ENCODE measurements around the gene BANK1. TPM values are rescaled to one million over a fixed set of nuclear protein-coding genes. Genes with fewer than 3 reads are reported as not detected.

Gene BANK1
- total and polyA plus RNA-seq, 2 experiments from 2014 or later = not detected

- 59 to 68% methylated on average over 3 of the region's 3 CpGs for WGBS, 2 experiments (ENCODE audit: low coverage in 1 of 2, low lambda C conversion rate in 2 of 2, missing lambda C conversion rate in 2 of 2)
Observed at GRCh38 chr4:101958547-101958946, 168.0 kb downstream of the BANK1 start.

GRCh38 chr4:101960431-101960830, 169.9 kb downstream of the BANK1 start:
- in situ Hi-C loops (cut with MboI) = no loop called here
- H3K9me2 ChIP-seq (ENCODE audit: insufficient read depth) = no peaks in the 10 kb centered on the region
- H3F3A ChIP-seq (ENCODE audit: insufficient read depth) = no peaks in the 10 kb centered on the region
- H4K20me1 ChIP-seq (ENCODE audit: insufficient read depth) = no peaks in the 10 kb centered on the region
- no peak overlapping the region for H3K4me3 ChIP-seq
- no peaks in the 10 kb centered on the region for H3K36me3 ChIP-seq (ENCODE audit: low read depth)
- 0 out of 2 replicates have a peak, but pooled peaks cover 3% of the 10 kb centered on the region for H3K4me1 ChIP-seq (ENCODE audit: insufficient read depth)
- H2AFZ ChIP-seq = no peak overlapping the region
- no peaks in the 10 kb centered on the region for H3K79me2 ChIP-seq (ENCODE audit: insufficient read depth)
- H3K4me2 ChIP-seq (ENCODE audit: unreplicated experiment) = no peak overlapping the region
- H3K27me3 ChIP-seq (replicated peaks; ENCODE audit: insufficient read depth) = no peaks in the 10 kb centered on the region
- TF ChIP-seq EZH2phosphoT487 (IDR thresholded peaks at IDR 0.05; ENCODE audit: insufficient read depth, low read depth) (no peak), EZH2 (IDR thresholded peaks at IDR 0.05; ENCODE audit: insufficient read depth, poor library complexity, severe bottlenecking) (no peak)
- no peaks in the 10 kb centered on the region for H3K9me3 ChIP-seq (ENCODE audit: low read depth)
- 89 to 92% methylated on average over 4 of the region's 4 CpGs for WGBS, 2 experiments (ENCODE audit: low coverage in 1 of 2, low lambda C conversion rate in 2 of 2, missing lambda C conversion rate in 2 of 2)
- H3K27ac ChIP-seq = no peak overlapping the region
- DNase-seq = no peak
- no peak overlapping the region for H3K9ac ChIP-seq

More at GRCh38 chr4:101958547-101958946, 168.0 kb downstream of the BANK1 start:
- Histone ChIP-seq H3K9ac (no peak overlapping the region), H3K27ac (no peak overlapping the region), H3K27me3 (replicated peaks; ENCODE audit: insufficient read depth) (no peaks in the 10 kb centered on the region), H4K20me1 (ENCODE audit: insufficient read depth) (no peaks in the 10 kb centered on the region), H3K4me3 (no peak overlapping the region), H3K4me1 (ENCODE audit: insufficient read depth) (peaks cover 18% of the 10 kb centered on the region), H3K36me3 (ENCODE audit: low read depth) (no peaks in the 10 kb centered on the region), H3K9me3 (ENCODE audit: low read depth) (no peaks in the 10 kb centered on the region), H3K79me2 (ENCODE audit: insufficient read depth) (no peaks in the 10 kb centered on the region), H2AFZ (no peak overlapping the region), H3F3A (ENCODE audit: insufficient read depth) (0 out of 2 replicates have a peak, but pooled peaks cover 8% of the 10 kb centered on the region), H3K4me2 (ENCODE audit: unreplicated experiment) (no peak overlapping the region), H3K9me2 (ENCODE audit: insufficient read depth) (no peaks in the 10 kb centered on the region)
- no peak for DNase-seq
- in situ Hi-C loops (cut with MboI) = no loop called here
- TF ChIP-seq EZH2 (IDR thresholded peaks at IDR 0.05; ENCODE audit: insufficient read depth, poor library complexity, severe bottlenecking) (no peak), EZH2phosphoT487 (IDR thresholded peaks at IDR 0.05; ENCODE audit: insufficient read depth, low read depth) (no peak)

GRCh38 chr4:101961144-101961543, 170.6 kb downstream of the BANK1 start:
- no peaks in the 10 kb centered on the region for H3K79me2 ChIP-seq (ENCODE audit: insufficient read depth)
- no peaks in the 10 kb centered on the region for H3K9me2 ChIP-seq (ENCODE audit: insufficient read depth)

GRCh38 chr4:101967697-101968346, 177.3 kb downstream of the BANK1 start:
- Histone ChIP-seq H3K9me3 (ENCODE audit: low read depth) (no peaks in the 10 kb centered on the region), H3K4me1 (ENCODE audit: insufficient read depth) (peaks cover 5% of the 10 kb centered on the region), H3K4me3 (no peak overlapping the region), H3K9me2 (ENCODE audit: insufficient read depth) (no peaks in the 10 kb centered on the region), H3F3A (ENCODE audit: insufficient read depth) (0 out of 2 replicates have a peak, but pooled peaks cover 6% of the 10 kb centered on the region), H3K9ac (no peak overlapping the region), H2AFZ (no peak overlapping the region), H3K27ac (no peak overlapping the region), H3K27me3 (replicated peaks; ENCODE audit: insufficient read depth) (no peaks in the 10 kb centered on the region), H4K20me1 (ENCODE audit: insufficient read depth) (no peaks in the 10 kb centered on the region), H3K36me3 (ENCODE audit: low read depth) (no peaks in the 10 kb centered on the region), H3K79me2 (ENCODE audit: insufficient read depth) (no peaks in the 10 kb centered on the region), H3K4me2 (ENCODE audit: unreplicated experiment) (no peak overlapping the region)
- DNase-seq = peak; percentile 15
- no peak for TF ChIP-seq EZH2 (IDR thresholded peaks at IDR 0.05; ENCODE audit: insufficient read depth, poor library complexity, severe bottlenecking)
- no peak for TF ChIP-seq EZH2phosphoT487 (IDR thresholded peaks at IDR 0.05; ENCODE audit: insufficient read depth, low read depth)
- 75 to 80% methylated on average over 2 of the region's 2 CpGs for WGBS, 2 experiments (ENCODE audit: low coverage in 1 of 2, low lambda C conversion rate in 2 of 2, missing lambda C conversion rate in 2 of 2)
- in situ Hi-C loops (cut with MboI) = no loop called here

More at GRCh38 chr4:101961144-101961543, 170.6 kb downstream of the BANK1 start:
- Histone ChIP-seq H3K4me3 (no peak overlapping the region), H3K27ac (no peak overlapping the region), H3K4me1 (ENCODE audit: insufficient read depth) (0 out of 2 replicates have a peak, but pooled peaks cover 3% of the 10 kb centered on the region), H3K9me3 (ENCODE audit: low read depth) (no peaks in the 10 kb centered on the region), H3F3A (ENCODE audit: insufficient read depth) (no peaks in the 10 kb centered on the region), H3K9ac (no peak overlapping the region), H3K4me2 (ENCODE audit: unreplicated experiment) (no peak overlapping the region), H3K27me3 (replicated peaks; ENCODE audit: insufficient read depth) (no peaks in the 10 kb centered on the region), H2AFZ (no peak overlapping the region), H3K36me3 (ENCODE audit: low read depth) (no peaks in the 10 kb centered on the region), H4K20me1 (ENCODE audit: insufficient read depth) (no peaks in the 10 kb centered on the region)
- in situ Hi-C loops (cut with MboI) = no loop called here
- 8 to 11% methylated on average over 1 of the region's 1 CpG for WGBS, 2 experiments (ENCODE audit: low coverage in 1 of 2, low lambda C conversion rate in 2 of 2, missing lambda C conversion rate in 2 of 2)
- TF ChIP-seq EZH2 (IDR thresholded peaks at IDR 0.05; ENCODE audit: insufficient read depth, poor library complexity, severe bottlenecking) (no peak), EZH2phosphoT487 (IDR thresholded peaks at IDR 0.05; ENCODE audit: insufficient read depth, low read depth) (no peak)
- peak; percentile 75 for DNase-seq

All from GM23248 (cell line).